WERI-Rb-1 (cell line): Measurements from ENCODE around the gene LYST.

Experiments used
- DNase-seq: peaks from one replicate; pipeline ENCODE4 v3.0.0-alpha.2; 2020
- H3K27ac ChIP-seq: fragments of 250-450 bp; sonication (Bioruptor Pico); 2 replicates; pipeline ENCODE4 v1.5.1; 2020; ENCODE audit warnings: mild to moderate bottlenecking, moderate library complexity
- H3K27me3 ChIP-seq: fragments of 250-450 bp; sonication (Bioruptor Pico); 2 replicates; pipeline ENCODE4 v1.5.1; 2021; ENCODE audit warnings: mild to moderate bottlenecking, low read depth, moderate library complexity; ENCODE audit not compliant: insufficient read depth, severe bottlenecking
- H3K36me3 ChIP-seq: fragments of 250-450 bp; sonication (Bioruptor Pico); 2 replicates; pipeline ENCODE4 v1.5.1; 2020; ENCODE audit warnings: mild to moderate bottlenecking, moderate library complexity
- H3K4me3 ChIP-seq: 2 replicates; pipeline ENCODE4 v1.5.1; 2011; ENCODE audit warnings: low read depth, mild to moderate bottlenecking, control low read depth, low read length
- H3K9me3 ChIP-seq: fragments of 250-450 bp; sonication (Bioruptor Pico); 2 replicates; pipeline ENCODE4 v1.5.1; 2021; ENCODE audit warnings: mild to moderate bottlenecking, moderate library complexity; ENCODE audit not compliant: severe bottlenecking
- TF ChIP-seq, protein P1 (sequence below): IDR thresholded peaks from 2 replicates; pipeline ENCODE4 v1.5.1; 2011; ENCODE audit warnings: low read depth, mild to moderate bottlenecking, control low read depth, inconsistent platforms, low read length

Gene LYST

DNA sequence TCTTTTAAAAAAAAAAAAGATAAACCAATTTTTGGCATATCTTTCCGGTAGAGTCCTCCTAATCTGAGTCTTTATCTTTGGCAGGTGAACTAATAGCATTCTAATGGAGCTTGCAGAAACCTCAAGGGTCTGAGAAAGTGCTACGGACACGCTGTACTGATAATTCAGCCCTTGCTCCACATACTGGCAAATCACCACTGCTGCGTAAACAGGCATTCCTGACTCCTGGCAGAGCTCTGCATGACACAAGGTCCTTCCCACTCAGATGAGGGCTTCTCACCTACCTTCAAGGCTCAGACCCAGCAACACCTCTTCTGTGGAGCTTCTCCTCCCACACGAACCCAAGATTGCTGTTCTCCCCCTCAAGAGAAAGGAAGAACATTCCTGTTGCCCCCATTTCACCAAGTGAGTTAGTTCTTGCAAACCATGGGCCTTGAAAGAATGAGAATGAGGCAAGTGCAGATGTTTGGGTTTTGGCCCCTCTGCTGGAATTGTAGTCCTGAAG, 48.0 kb downstream of the LYST start:
- TF ChIP-seq, protein P1, sequence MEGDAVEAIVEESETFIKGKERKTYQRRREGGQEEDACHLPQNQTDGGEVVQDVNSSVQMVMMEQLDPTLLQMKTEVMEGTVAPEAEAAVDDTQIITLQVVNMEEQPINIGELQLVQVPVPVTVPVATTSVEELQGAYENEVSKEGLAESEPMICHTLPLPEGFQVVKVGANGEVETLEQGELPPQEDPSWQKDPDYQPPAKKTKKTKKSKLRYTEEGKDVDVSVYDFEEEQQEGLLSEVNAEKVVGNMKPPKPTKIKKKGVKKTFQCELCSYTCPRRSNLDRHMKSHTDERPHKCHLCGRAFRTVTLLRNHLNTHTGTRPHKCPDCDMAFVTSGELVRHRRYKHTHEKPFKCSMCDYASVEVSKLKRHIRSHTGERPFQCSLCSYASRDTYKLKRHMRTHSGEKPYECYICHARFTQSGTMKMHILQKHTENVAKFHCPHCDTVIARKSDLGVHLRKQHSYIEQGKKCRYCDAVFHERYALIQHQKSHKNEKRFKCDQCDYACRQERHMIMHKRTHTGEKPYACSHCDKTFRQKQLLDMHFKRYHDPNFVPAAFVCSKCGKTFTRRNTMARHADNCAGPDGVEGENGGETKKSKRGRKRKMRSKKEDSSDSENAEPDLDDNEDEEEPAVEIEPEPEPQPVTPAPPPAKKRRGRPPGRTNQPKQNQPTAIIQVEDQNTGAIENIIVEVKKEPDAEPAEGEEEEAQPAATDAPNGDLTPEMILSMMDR, result no peak
- DNase-seq, result no peak
- no peaks in the 10 kb centered on the region for H3K9me3 ChIP-seq
- H3K4me3 ChIP-seq, result no peak overlapping the region
- H3K27me3 ChIP-seq, result no peaks in the 10 kb centered on the region
- H3K36me3 ChIP-seq, result no peaks in the 10 kb centered on the region
- no peak overlapping the region for H3K27ac ChIP-seq

DNA sequence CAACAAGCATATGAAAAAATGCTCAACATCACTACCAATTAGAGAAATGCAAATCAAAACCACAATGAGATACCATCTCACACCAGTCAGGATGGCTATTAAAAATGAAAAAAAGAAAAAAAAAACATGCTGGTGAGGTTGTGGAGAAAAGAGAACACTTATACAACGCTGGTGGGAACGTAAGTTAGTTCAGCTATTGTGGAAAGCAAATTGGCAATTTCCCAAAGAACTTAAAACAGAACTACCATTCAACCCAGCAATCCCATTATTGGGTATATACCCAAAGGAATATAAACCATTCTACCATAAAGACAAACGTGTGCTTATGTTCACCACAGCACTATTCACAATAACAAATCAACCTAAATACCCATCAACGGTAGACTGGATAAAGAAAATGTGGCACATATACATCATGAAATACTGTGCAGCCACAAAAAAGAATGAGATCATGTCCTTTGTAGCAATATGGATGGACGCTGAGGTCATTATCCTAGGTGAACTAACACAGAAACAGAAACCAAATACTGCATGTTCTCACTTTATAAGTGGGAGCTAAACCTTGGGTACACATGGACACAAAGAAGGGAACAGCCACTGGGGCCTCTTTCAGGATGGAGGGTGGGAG, 49.5 kb downstream of the LYST start:
- no peak overlapping the region for H3K4me3 ChIP-seq
- no peak for DNase-seq
- no peak overlapping the region for H3K27ac ChIP-seq
- no peaks in the 10 kb centered on the region for H3K27me3 ChIP-seq
- no peaks in the 10 kb centered on the region for H3K9me3 ChIP-seq
- TF ChIP-seq, protein P1, result no peak
- H3K36me3 ChIP-seq, result no peaks in the 10 kb centered on the region

DNA sequence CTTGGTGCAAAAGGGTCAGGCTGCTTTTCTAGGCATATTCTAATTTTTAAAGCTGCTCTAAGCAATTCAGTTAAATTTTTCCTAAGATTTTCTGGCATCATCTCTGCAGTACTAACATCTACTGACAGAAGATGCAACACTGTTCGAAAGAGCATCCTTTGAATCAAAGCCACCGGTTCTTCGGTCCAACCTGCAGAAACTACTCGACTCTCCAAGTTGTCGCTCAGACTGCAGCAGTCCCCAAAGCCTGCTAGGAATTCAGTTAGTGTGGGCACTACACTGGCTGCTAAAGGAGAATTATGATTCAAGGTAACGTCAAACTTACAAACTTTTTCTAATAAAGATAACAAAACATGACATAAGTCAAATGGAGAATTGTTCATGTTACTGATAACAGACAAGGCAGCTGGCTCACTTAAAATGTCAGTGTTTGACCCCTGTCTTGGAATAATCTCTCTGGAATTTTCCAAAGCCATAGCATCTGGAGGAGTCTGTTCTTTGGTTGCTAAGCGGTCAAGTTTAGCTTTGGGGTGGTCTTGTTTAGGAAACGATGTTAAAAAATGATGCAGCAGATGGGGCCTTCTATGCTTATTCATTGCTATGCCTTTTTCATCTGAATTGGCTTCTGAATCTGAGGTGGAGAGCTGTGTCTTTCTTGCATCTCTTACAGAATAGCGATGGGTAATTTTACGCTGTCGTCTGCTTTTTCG, 56.9 kb downstream of the LYST start:
- no peak for DNase-seq
- Histone ChIP-seq H3K36me3 (no peaks in the 10 kb centered on the region), H3K27me3 (no peaks in the 10 kb centered on the region), H3K27ac (no peak overlapping the region), H3K4me3 (no peak overlapping the region), H3K9me3 (no peaks in the 10 kb centered on the region)
- TF ChIP-seq, protein P1, result no peak

DNA sequence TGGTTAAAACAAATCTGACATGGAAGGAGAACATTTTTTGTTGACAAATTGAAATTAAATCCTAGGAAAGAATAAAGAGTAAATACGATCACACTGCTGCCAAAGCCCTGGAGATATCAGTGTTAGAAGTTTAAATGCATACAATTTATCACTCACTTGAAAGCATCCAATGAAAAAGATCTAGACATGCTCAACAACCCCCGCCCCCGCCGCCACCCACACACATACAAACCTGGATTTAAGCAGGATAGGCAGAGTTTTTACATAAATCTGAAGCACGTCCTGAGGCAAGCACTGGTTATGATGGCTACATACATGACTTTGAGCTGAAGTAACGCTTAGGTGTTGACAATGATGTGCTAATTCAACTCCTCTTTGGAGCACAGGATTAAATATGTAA, 58.5 kb downstream of the LYST start:
- TF ChIP-seq, protein P1, result no peak
- H3K27ac ChIP-seq, result no peak overlapping the region
- DNase-seq, result no peak

DNA sequence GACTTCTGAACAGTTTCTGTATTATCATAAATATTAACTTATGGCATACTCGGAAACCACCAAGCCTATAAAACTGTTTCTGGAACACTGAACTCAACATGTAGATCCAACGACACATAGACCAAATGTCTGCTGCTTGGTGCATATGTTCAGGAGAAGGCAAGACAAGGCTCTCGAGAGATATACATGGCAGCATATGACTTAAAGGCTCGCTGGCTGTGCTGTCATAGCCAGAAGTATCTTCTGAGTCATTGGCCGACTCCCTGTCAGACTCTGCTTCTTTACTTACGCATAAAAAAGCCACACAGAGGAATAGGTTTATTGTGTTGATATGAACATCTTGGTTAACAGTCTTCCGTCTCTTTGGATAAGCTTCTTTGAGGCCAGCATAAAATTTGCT, 60.6 kb downstream of the LYST start:
- Histone ChIP-seq H3K27ac (no peak overlapping the region), H3K9me3 (no peaks in the 10 kb centered on the region), H3K27me3 (no peaks in the 10 kb centered on the region), H3K4me3 (no peak overlapping the region), H3K36me3 (no peaks in the 10 kb centered on the region; the same call in none of the 2 replicates)
- DNase-seq, result no peak
- TF ChIP-seq, protein P1, result no peak

More for the DNA sequence above, 58.5 kb downstream of the LYST start:
- Histone ChIP-seq H3K4me3 (no peak overlapping the region), H3K36me3 (no peaks in the 10 kb centered on the region; the same call in 1 of the 2 replicates), H3K27me3 (no peaks in the 10 kb centered on the region), H3K9me3 (no peaks in the 10 kb centered on the region)
